HG02798 (cell line): Measurements from ENCODE around the gene SCAF1.

ENCODE experiments used
- ATAC-seq: cut with Tn5 transposase; IDR thresholded peaks from one replicate; pipeline ENCODE4 v1.9.1; 2021; ENCODE audit warnings: mild to moderate bottlenecking; ENCODE audit not compliant: unreplicated experiment, poor library complexity

The SCAF1 gene

GRCh38 chr19:49701271-49701786, 59.3 kb downstream of the SCAF1 start:
- ATAC-seq = no peak

GRCh38 chr19:49704888-49705642, 63.1 kb downstream of the SCAF1 start:
- no peak for ATAC-seq

- ATAC-seq = no peak
These were observed 63.9 kb downstream of the SCAF1 start for GRCh38 chr19:49705919-49706318.
